T47D (cell line): ENCODE data around the gene SHROOM3.
A peak's percentile ranks its signal among the peaks of the same experiment; 100 is the strongest.
"Not testable (repeated sequence)": the region's sequence is repeated elsewhere in the genome, so short reads cannot be mapped to it uniquely, and the experiment has no call there.

Experiments
- DNase-seq, 2 experiments: peaks; one replicate each; pipeline versions ENCODE4 v3.0.0 to v3.0.0-alpha.2; 2011 to 2012; ENCODE audit warnings: low read depth in 1 of 2, low spot score in 1 of 2
- JUND ChIP-seq: IDR thresholded peaks from 2 replicates; pipeline ENCODE4 v1.6.1; 2012; ENCODE audit warnings: low read depth
- in situ Hi-C: cut with HindIII; loops from 2 replicates; pipeline ENCODE4 v1.10.0; 2016; ENCODE audit warnings: low sequenced_read_pairs, low pct_unique_long_range_greater_than_20kb

Gene SHROOM3

DNA sequence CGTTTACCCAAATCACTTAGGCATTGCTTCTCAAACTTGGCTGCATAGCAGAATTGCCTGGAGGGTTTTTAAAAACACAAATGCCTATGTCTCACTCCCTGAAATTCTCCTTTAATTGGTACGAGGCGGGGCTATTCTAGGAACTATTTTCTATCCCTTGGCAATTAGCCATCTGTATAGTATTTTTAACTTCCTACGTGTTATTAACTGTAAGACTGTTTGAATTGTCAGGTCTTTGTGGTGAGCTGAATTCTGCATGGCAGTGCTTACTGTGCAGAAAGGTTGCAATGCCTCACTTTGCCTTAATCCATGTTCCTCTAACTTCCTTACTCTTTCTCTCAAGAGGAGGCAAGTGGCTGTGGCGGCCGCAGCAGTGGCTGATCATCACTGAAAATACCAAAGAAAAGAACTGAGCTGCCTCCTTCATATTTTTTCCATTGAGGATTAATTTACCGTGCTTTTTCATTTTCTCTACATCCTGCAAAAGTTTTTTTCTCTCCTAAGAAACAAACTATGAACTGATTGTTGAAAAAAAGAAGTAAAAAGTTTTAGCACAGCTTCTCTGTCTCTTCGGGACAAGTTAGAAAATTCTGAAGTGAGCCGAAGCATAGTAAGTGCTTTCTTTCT lies at the start of gene SHROOM3:
TSS of gene SHROOM3 (plus strand) at position 329 of the 627 bp plus-strand sequence. CDS start 824 bp downstream, outside the sequence.
- no peak for TF ChIP-seq JUND
- in situ Hi-C loops = no loop called here

DNA sequence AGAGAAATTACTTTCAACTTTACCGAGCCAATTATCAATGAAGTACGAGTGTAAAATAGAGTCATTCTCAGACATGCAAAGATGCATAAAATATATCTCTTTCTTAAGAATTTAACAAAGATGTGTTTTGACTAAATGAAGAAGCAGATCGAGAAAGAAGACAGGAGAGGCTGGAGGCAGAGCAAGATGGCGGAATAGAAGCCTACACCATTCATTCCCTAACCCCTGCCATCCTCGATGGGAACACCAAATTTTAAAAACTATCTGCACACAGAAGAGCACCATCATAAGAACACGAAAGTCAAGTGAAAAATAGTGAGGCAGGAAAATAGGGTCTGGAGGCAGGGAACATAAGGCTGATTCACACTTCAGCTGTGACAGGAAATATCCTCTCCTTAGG lies 49.1 kb upstream of the SHROOM3 start:
- no peak for DNase-seq
- no peak for TF ChIP-seq JUND

More for the DNA sequence above, at the start of gene SHROOM3:
- DNase-seq = peak in 1 of 2 experiments; percentile 46

DNA sequence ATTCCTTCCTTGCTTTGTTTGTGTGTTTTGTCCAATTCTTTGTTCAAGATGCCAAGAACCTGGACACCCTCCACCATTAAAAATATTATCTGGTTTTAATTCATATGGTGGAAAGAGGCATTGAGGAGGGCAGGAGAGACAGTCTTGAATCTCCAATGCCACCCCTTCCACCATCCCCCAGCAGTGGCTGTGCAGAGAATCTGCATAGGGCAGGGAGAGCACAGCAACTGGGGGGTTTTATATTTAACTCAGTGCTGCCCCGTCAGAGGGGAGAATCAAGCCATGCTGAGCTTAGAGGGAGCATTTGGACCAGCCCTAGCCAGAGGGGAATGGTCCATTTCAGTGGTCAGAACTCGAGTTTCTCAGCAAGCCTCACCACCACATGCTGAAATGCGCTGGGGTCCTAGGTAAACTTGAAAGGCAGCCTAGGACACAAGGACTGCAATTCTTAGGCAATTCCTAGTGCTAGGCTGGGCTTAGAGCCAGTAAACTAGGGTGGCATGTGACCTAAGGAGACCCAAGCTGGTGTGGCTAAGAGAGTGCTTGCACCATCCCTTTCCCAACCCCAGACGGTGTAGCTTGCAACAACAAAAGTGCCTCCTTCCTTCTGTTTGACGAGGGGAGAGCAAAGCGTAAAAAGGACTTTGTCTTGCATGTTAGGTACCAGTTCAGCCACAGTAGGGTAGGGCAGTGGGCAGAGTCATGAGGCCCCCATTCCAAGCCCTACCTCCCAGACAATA lies 48.3 kb upstream of the SHROOM3 start:
- DNase-seq = no peak
- no peak for TF ChIP-seq JUND
- in situ Hi-C loops = no loop called here

More for the DNA sequence above, 49.1 kb upstream of the SHROOM3 start:
- in situ Hi-C loops = no loop called here

DNA sequence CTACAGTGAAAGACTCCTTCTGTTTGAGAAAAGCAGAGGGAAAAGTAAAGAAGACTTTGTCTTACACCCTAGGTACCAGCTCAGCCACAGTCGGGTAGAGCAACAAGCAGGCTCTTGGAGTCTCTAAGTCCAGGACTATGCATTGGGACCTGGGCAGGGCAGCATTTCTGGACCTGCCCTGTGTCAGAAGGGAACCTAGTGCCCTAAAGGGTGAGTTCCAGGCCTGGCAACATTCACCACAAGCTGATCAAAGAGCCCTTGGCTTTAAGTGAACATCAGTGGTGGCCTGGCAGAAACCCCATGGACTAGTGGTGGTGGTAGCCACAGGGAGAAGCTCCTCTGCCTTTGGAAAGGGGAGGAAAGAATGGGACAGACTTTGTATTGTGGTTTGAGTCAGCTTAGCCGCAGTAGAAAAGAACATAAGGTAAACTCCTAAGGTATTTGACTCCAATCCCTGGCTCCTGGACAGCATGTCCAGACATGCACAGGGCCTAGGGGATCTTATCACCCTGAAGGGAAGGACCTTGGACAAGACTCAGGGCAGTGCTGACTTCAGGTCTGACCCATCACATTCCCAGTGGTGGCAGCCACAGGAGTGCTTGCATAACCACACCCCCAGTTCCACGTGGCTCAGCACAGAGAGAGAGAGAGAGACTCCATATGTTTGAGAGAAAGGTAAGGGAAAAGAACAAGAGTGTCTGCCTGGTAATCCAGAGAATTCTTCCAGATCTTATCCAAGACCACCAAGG lies 46.7 kb upstream of the SHROOM3 start:
- DNase-seq = peak in 1 of 2 experiments; percentile 40
- in situ Hi-C loops = no loop called here
- TF ChIP-seq JUND = no peak

DNA sequence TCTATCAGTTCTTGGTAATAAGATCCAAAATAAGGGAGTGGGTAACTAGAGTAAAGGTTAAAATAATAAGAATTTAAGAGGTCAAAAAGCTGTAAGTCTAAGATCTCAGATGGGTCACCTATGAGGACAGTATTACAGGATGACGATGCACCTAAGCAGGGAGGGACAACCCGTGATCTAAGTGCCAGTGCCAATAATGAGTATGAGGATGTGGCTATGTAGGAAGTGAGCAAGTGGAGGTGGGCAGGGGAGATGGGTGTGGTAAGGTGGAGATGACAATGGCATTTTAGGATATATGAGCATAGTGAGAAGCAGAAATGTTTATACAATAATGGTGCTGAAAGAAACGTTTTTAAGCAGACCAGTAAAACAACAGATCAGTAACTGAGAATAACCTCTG lies 33.4 kb upstream of the SHROOM3 start:
- TF ChIP-seq JUND = no peak
- in situ Hi-C loops = no loop called here
- DNase-seq = no peak

DNA sequence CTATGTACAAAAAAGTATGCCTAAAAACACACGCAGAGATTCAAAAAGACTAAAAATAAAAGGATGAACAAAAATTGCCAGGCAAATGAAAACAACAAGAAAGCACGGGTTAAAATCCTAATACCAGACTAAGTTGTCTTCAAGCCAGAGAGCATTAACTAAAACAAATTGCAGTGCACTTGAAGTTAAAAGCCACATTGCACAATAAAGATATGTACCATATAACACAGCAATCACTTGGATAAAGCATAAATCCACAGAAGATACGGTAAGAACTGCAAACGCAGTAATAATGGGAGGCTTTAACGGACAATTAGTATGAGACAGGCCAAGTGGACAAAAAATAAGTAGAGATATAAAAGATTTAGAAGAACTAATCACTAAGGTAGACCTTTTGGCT lies 28.9 kb upstream of the SHROOM3 start:
- no peak for TF ChIP-seq JUND
- in situ Hi-C loops = no loop called here
- DNase-seq = no peak

DNA sequence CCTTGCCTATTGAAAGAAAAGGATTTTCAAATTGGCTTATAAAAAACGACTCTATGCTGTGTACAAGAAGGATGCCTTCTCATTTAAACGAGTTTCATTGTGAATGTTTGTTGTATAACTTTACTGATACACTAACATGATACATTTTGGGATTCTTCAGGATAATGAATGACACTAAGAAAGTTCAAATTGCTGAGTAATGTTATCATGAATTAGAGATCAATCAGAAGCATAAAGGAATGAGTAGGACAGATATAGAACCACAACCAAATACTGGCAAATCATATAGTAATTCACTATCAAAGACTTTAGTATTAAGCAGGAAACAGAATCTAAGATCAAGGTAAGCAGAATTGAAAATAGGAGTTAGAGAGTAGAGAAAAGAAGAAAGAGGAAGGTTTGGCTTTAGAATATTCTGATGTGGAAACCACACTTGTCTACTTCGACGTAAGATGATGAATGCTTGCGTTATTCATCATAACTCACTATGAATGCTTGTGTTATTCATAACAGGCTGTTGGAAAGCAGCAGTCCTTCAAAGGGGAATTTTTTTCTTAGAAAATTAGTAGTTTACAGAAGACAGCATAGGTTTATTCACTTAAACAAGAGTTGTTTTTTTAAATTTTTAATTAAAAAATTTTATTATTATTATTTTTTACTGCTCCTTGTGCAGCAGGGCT lies 27.4 kb upstream of the SHROOM3 start:
- in situ Hi-C loops = no loop called here
- no peak for DNase-seq
- TF ChIP-seq JUND = no peak

DNA sequence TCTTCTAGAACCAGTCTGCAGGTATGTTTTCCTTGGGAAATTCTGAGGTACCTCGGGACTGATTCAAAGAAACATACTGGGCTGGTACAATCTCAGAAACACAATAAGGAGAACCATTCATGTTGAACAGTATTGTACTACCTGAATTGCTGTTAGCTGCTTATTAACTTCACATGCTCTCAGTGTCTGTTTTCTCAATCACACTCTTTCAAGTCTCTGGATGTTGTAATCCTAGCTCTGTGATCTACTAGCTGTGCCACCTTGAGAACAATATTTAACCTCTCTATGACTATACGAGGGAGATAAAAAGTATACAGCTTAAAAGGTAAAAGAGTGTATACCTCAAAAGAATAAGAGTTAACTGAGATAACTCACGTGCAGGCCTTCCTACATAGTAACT lies 24.4 kb upstream of the SHROOM3 start:
- in situ Hi-C loops = no loop called here
- TF ChIP-seq JUND = no peak
- no peak for DNase-seq

DNA sequence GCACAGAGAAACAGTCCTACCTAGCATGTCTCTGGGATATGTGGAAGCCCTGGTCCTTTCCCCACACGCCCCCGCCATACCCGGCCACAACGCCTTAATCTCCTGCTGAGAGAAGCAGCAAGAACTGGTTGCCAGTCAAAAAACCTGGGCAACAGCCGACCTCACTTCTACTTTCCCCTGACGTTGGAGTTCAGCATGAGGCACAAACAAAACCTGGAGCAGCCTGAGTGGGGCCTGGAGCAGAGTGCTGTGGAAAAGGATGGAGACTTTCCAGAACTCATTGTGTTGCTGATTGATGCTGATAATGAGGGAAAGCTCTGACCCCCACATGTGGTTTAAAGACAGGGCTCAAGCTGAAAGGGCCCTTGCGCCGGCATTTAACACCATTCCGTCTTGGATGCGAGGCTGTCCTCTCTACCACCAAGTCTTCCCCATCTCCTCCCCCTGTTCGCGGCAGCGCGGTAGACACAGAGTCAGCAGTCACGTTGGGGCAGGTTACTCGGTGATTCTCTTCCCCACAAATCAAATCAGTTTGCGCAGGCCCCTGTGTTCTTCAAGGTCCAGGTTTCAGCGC lies 14.8 kb upstream of the SHROOM3 start:
- DNase-seq = no peak
- in situ Hi-C loops = no loop called here
- no peak for TF ChIP-seq JUND

DNA sequence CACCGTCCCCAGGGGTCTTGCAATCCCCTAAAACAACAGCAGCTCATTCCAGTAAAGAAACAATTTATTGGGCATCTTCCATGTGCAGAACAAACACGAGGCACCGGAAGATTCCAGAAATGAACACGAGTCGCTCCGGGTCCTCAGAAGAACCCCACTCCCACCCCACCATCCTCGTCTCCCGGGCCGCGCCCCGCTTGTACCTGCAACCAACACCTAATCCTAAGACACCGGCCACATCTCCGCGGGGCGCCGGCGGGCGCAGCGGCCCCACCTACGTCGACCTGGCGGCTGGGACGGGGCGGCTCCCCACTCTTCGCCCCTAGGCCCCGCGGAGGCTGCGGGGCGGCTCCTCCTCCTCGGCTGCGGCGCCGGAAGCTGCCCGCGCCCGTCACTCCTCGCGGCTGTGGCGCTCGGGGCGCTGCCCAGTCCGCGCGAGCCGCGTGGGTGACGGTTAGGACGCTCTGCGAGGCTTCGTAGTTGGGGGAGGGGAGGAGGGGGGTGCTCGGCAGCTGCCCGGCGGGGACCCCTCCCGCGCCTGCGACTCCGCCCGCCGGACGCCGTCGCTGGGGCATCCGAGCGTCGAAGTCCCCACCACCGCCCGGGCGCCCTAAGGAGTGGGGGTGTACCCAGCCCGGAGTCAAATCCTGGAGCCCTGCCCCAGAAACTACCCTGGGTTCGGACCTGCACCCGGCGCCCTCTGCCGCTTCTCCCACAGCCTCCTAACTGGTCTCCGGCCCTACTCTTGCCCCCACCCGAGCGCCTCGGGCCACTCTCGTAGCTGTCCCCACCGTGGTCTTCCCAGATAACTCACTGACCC lies 14.1 kb upstream of the SHROOM3 start, which contains the start of gene CCDC158:
TSS of gene CCDC158 (minus strand) at position 380 of the 820 bp plus-strand sequence. CDS start 17,934 bp downstream, outside the sequence.
- peak; percentile 47 to 56 for DNase-seq
- in situ Hi-C loops = no loop called here
- no peak for TF ChIP-seq JUND

DNA sequence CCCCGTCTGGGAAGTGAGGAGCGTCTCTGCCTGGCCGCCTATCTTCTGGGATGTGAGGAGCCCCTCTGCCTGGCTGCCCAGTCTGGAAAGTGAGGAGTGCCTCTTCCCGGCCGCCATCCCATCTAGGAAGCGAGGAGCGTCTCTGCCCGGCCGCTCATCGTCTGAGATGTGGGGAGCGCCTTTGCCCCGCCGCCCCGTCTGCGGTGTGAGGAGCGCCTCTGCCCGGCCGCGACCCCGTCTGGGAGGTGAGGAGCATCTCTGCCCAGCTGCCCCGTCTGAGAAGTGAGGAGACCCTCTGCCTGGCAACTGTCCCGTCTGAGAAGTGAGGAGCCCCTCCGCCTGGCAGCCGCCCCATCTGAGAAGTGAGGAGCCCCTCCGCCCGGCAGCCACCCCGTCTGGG lies 11.9 kb upstream of the SHROOM3 start:
- in situ Hi-C loops, DNase-seq: not testable (repeated sequence)
